HCT116 (cell line): ENCODE measurements around the gene ITGBL1. TPM values are rescaled to one million over a fixed set of nuclear protein-coding genes. Genes with fewer than 3 reads are reported as not detected.

Experiments used
- ATAC-seq: fragments of 200-7000 bp; cut with Tn5 transposase; 2 replicates; pipeline ENCODE4 v1.9.1; 2020; ENCODE audit warnings: mild to moderate bottlenecking, moderate library complexity
- BruUV-seq: library from RNA; stranded (reverse); fragments of 400-500 nt; replicated peaks from 2 replicates; lab custom pipeline; 2021; lab: Mats Ljungman, UMichigan
- CTCF ChIA-PET: fragments of 300-600 bp; sonication (Branson Sonifier 250); formaldehyde crosslinking; loops from one replicate; lab custom pipeline; 2021; ENCODE audit warnings: antibody characterized with exemption; lab: Charles Lee
- POLR2A ChIA-PET: fragments of 300-600, 350-600 bp; sonication (Branson Sonifier 250); formaldehyde crosslinking; loops from one replicate; lab custom pipeline; 2021; ENCODE audit warnings: antibody characterized with exemption; lab: Charles Lee
- RAD21 ChIA-PET, 2 experiments: fragments of 300-600 bp; sonication (Branson Sonifier 250); formaldehyde crosslinking; loops; one replicate each; lab custom pipeline; 2023; ENCODE audit warnings: low total read pairs in 2 of 2; ENCODE audit not compliant: uncharacterized antibody in 2 of 2, unreplicated experiment in 2 of 2, low non-redundant PET in 1 of 2; lab: Charles Lee
- DNase-seq: peaks from one replicate; pipeline ENCODE4 v3.0.0-alpha.2; 2010; ENCODE audit warnings: low read depth, low spot score
- H2AFZ ChIP-seq: fragments of 200-600 bp; shearing (Covaris generic), sonication (generic); 2 replicates; pipeline ENCODE4 v1.6.1; 2017; ENCODE audit warnings: low read depth, mixed run types, mixed read lengths, antibody characterized with exemption, low read length; ENCODE audit not compliant: poor library complexity, severe bottlenecking
- H3K27ac ChIP-seq: 2 replicates; pipeline ENCODE4 v1.5.1; 2012; ENCODE audit warnings: low read depth, low read length
- H3K27me3 ChIP-seq: fragments of 200-600 bp; sonication (generic); 2 replicates; pipeline ENCODE4 v1.6.1; 2016; ENCODE audit warnings: mixed run types, low read length, mixed read lengths; ENCODE audit not compliant: insufficient read depth
- H3K36me3 ChIP-seq, 2 experiments: fragments of 200-500 bp in 1 of 2; fragments of 200-600 bp in 1 of 2; sonication (Bioruptor generic) in 1 of 2; sonication (generic) in 1 of 2; 2 replicates each; pipeline versions ENCODE4 v1.5.1 to v1.6.1; 2014 to 2016; ENCODE audit warnings: low read length in 2 of 2, inconsistent platforms in 1 of 2, mixed read lengths in 1 of 2, mixed run types in 1 of 2; ENCODE audit not compliant: insufficient read depth in 2 of 2, control insufficient read depth in 1 of 2
- H3K4me1 ChIP-seq, 2 experiments: fragments of 200-600 bp in 1 of 2; sonication (generic) in 1 of 2; 2 replicates each; pipeline versions ENCODE4 v1.5.1 to v1.6.1; 2012 to 2017; ENCODE audit warnings: low read length in 2 of 2, inconsistent platforms in 1 of 2, mild to moderate bottlenecking in 1 of 2, mixed read lengths in 1 of 2, mixed run types in 1 of 2, moderate library complexity in 1 of 2; ENCODE audit not compliant: insufficient read depth in 2 of 2, control insufficient read depth in 1 of 2
- H3K4me2 ChIP-seq: fragments of 200-600 bp; sonication (generic); 2 replicates; pipeline ENCODE4 v1.6.1; 2017; ENCODE audit warnings: mixed run types, low read length, mixed read lengths
- H3K4me3 ChIP-seq, 2 experiments: fragments of 200-600 bp in 1 of 2; sonication (generic) in 1 of 2; replicated peaks in 1 of 2; 2 replicates each; pipeline ENCODE4 v1.5.1; 2011 to 2016; ENCODE audit warnings: low read length in 2 of 2, control low read depth in 1 of 2, low read depth in 1 of 2, mild to moderate bottlenecking in 1 of 2, mixed read lengths in 1 of 2, mixed run types in 1 of 2
- H3K79me2 ChIP-seq: fragments of 200-600 bp; sonication (generic); 2 replicates; pipeline ENCODE4 v1.6.1; 2017; ENCODE audit warnings: mild to moderate bottlenecking, mixed run types, low read length, moderate library complexity, mixed read lengths; ENCODE audit not compliant: insufficient read depth
- H3K9ac ChIP-seq: fragments of 200-600 bp; sonication (generic); 2 replicates; pipeline ENCODE4 v1.6.1; 2016; ENCODE audit warnings: low read length, mixed read lengths
- H3K9me2 ChIP-seq: fragments of 200-600 bp; sonication (generic), shearing (Covaris generic); 2 replicates; pipeline ENCODE4 v1.6.1; 2017; ENCODE audit warnings: mixed run types, mild to moderate bottlenecking, moderate library complexity; ENCODE audit not compliant: insufficient read depth
- H3K9me3 ChIP-seq, 2 experiments: fragments of 200-500 bp in 1 of 2; fragments of 200-600 bp in 1 of 2; sonication (Bioruptor generic) in 1 of 2; sonication (generic) in 1 of 2; 2 replicates each; pipeline ENCODE4 v1.6.1; 2014 to 2017; ENCODE audit warnings: low read length in 2 of 2, mixed read lengths in 2 of 2, inconsistent platforms in 1 of 2, low read depth in 1 of 2, mild to moderate bottlenecking in 1 of 2, mixed run types in 1 of 2, moderate library complexity in 1 of 2; ENCODE audit not compliant: control insufficient read depth in 1 of 2, insufficient read depth in 1 of 2
- H4K20me1 ChIP-seq: fragments of 200-600 bp; sonication (generic), shearing (Covaris generic); 2 replicates; pipeline ENCODE4 v1.6.1; 2017; ENCODE audit warnings: mixed run types, mild to moderate bottlenecking, moderate library complexity; ENCODE audit not compliant: insufficient read depth
- ATF3 ChIP-seq: IDR thresholded peaks from 2 replicates; pipeline ENCODE4 v1.6.1; 2012
- CBX3 ChIP-seq: IDR thresholded peaks from 2 replicates; pipeline ENCODE4 v1.6.1; 2012; ENCODE audit warnings: low read depth
- CEBPB ChIP-seq: IDR thresholded peaks from 2 replicates; pipeline ENCODE4 v1.6.1; 2012; ENCODE audit warnings: low read depth
- ELF1 ChIP-seq: IDR thresholded peaks from 2 replicates; pipeline ENCODE4 v1.6.1; 2012; ENCODE audit warnings: low read depth, borderline replicate concordance
- EZH2 ChIP-seq: fragments of 200-600 bp; sonication (generic); IDR thresholded peaks from 2 replicates; pipeline ENCODE4 v1.6.1; 2017; ENCODE audit warnings: antibody characterized with exemption, mixed run types
- FOSL1 ChIP-seq: IDR thresholded peaks from 2 replicates; pipeline ENCODE4 v1.6.1; 2012; ENCODE audit warnings: low read depth
- JUND ChIP-seq: IDR thresholded peaks from 2 replicates; pipeline ENCODE4 v1.6.1; 2012
- POLR2A ChIP-seq: IDR thresholded peaks from 2 replicates; pipeline ENCODE4 v1.7.0; 2011; ENCODE audit warnings: borderline replicate concordance; ENCODE audit not compliant: insufficient read depth, insufficient read length; ENCODE audit errors: extremely low read depth
- POLR2AphosphoS5 ChIP-seq: IDR thresholded peaks from 2 replicates; pipeline ENCODE4 v1.6.1; 2011; ENCODE audit warnings: mild to moderate bottlenecking, low read depth, low read length, moderate library complexity
- RAD21 ChIP-seq: IDR thresholded peaks from 2 replicates; pipeline ENCODE4 v1.6.1; 2012; ENCODE audit warnings: low read depth, mild to moderate bottlenecking
- REST ChIP-seq: IDR thresholded peaks from 2 replicates; pipeline ENCODE4 v1.6.1; 2012; ENCODE audit warnings: low read depth
- SIN3A ChIP-seq: IDR thresholded peaks from 2 replicates; pipeline ENCODE4 v1.6.1; 2012; ENCODE audit warnings: low read depth
- SP1 ChIP-seq: IDR thresholded peaks from 2 replicates; pipeline ENCODE4 v1.6.1; 2012; ENCODE audit warnings: low read depth
- SRF ChIP-seq: IDR thresholded peaks from 2 replicates; pipeline ENCODE4 v1.6.1; 2012; ENCODE audit warnings: low read depth
- TCF7L2 ChIP-seq: IDR thresholded peaks from 2 replicates; pipeline ENCODE4 v1.7.0; 2011; ENCODE audit warnings: borderline replicate concordance, inconsistent platforms; ENCODE audit not compliant: insufficient read depth, insufficient read length; ENCODE audit errors: extremely low read depth
- ZNF274 ChIP-seq: fragments of 200-500 bp; sonication (Bioruptor generic); IDR thresholded peaks from 2 replicates; pipeline ENCODE4 v1.6.1; 2014; ENCODE audit warnings: mild to moderate bottlenecking, low read depth, low read length, inconsistent platforms
- intact Hi-C: fragments of 100-400 bp; cut with micrococcal nuclease; formaldehyde crosslinking; loops from 2 replicates; pipeline ENCODE4 v1.10.0; 2022
- total RNA-seq: library from RNA; stranded (reverse); gene quantifications from one replicate; pipeline ENCODE4 v1.2.1, GENCODE V29; 2021; ENCODE audit not compliant: unreplicated experiment

ITGBL1 gene
- total RNA-seq, 1 experiment from 2014 or later = 0.66 TPM

- intact Hi-C loops = no loop called here
- Histone ChIP-seq H2AFZ (no peak overlapping the region), H3K4me3 (no peak overlapping the region), H3K79me2 (no peaks in the 10 kb centered on the region), H3K27ac (no peak overlapping the region), H3K9me3 (peaks cover 0 to 15% of the 10 kb centered on the region in 2 experiments; a peak in 1 of 4 replicates), H4K20me1 (no peaks in the 10 kb centered on the region), H3K9ac (no peak overlapping the region), H3K4me1 (no peaks in the 10 kb centered on the region), H3K27me3 (no peaks in the 10 kb centered on the region), H3K9me2 (no peaks in the 10 kb centered on the region), H3K4me2 (no peak overlapping the region), H3K36me3 (no peaks in the 10 kb centered on the region)
- DNase-seq (no peak), ATAC-seq (no peak)
- TF ChIP-seq RAD21 = no peak
- no peak for TF ChIP-seq SP1
- no peak for TF ChIP-seq CBX3
- TF ChIP-seq POLR2AphosphoS5 = no peak
- TF ChIP-seq EZH2 = no peak
- TF ChIP-seq JUND = no peak
- no peak for TF ChIP-seq SRF
- no peak for TF ChIP-seq CEBPB
- TF ChIP-seq SIN3A = no peak
- TF ChIP-seq REST = no peak
- TF ChIP-seq ELF1 = no peak
- no peak for TF ChIP-seq POLR2A
- no peak for TF ChIP-seq ZNF274
- TF ChIP-seq FOSL1 = no peak
- TF ChIP-seq ATF3 = no peak
- no peak for TF ChIP-seq TCF7L2
- BruUV-seq = no TSS peak
- CTCF ChIA-PET = no interaction called here
- POLR2A ChIA-PET = no interaction called here
- RAD21 ChIA-PET = no interaction called here
Measured at GRCh38 chr13:101481421-101481820, 28.9 kb downstream of the ITGBL1 start.
